ENCODE results near the gene S100A11.

S100A11 gene

GRCh38 chr1:152024223-152024622 is 12.6 kb downstream of the S100A11 start:
- H3K4me3 ChIP-seq (ENCODE audit: low read length), result no peak overlapping the region
- peaks cover 9% of the 10 kb centered on the region for H3K4me1 ChIP-seq (ENCODE audit: low read length)
- H2AFZ ChIP-seq (ENCODE audit: low read depth, low read length), result no peak overlapping the region
- TF ChIP-seq EZH2phosphoT487 (IDR thresholded peaks at IDR 0.05; ENCODE audit: low read depth), result no peak
- TF ChIP-seq, protein P1, sequence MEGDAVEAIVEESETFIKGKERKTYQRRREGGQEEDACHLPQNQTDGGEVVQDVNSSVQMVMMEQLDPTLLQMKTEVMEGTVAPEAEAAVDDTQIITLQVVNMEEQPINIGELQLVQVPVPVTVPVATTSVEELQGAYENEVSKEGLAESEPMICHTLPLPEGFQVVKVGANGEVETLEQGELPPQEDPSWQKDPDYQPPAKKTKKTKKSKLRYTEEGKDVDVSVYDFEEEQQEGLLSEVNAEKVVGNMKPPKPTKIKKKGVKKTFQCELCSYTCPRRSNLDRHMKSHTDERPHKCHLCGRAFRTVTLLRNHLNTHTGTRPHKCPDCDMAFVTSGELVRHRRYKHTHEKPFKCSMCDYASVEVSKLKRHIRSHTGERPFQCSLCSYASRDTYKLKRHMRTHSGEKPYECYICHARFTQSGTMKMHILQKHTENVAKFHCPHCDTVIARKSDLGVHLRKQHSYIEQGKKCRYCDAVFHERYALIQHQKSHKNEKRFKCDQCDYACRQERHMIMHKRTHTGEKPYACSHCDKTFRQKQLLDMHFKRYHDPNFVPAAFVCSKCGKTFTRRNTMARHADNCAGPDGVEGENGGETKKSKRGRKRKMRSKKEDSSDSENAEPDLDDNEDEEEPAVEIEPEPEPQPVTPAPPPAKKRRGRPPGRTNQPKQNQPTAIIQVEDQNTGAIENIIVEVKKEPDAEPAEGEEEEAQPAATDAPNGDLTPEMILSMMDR (IDR thresholded peaks at IDR 0.05; ENCODE audit: low read depth, low read length), result no peak
- H3K4me2 ChIP-seq (ENCODE audit: low read length), result no peak overlapping the region
- H3K9me3 ChIP-seq (ENCODE audit: insufficient read depth, low read length), result no peaks in the 10 kb centered on the region
- no peak overlapping the region for H3K27ac ChIP-seq (ENCODE audit: low read length)
- H3K9ac ChIP-seq (ENCODE audit: low read length), result no peak overlapping the region
- H4K20me1 ChIP-seq (ENCODE audit: insufficient read depth, low read length), result no peaks in the 10 kb centered on the region
- no peaks in the 10 kb centered on the region for H3K36me3 ChIP-seq (replicated peaks; ENCODE audit: low read depth, low read length)
- no peaks in the 10 kb centered on the region for H3K79me2 ChIP-seq (ENCODE audit: low read length)
- peaks cover 15% of the 10 kb centered on the region; the same call in 1 of the 2 replicates for H3K27me3 ChIP-seq (ENCODE audit: low read depth, low read length)

- Histone ChIP-seq H3K4me2 (ENCODE audit: low read length) (no peak overlapping the region), H3K79me2 (ENCODE audit: low read length) (no peaks in the 10 kb centered on the region), H3K27me3 (ENCODE audit: low read depth, low read length) (peaks cover 19% of the 10 kb centered on the region; the same call in 1 of the 2 replicates), H3K9ac (ENCODE audit: low read length) (no peak overlapping the region), H3K36me3 (replicated peaks; ENCODE audit: low read depth, low read length) (no peaks in the 10 kb centered on the region), H4K20me1 (ENCODE audit: insufficient read depth, low read length) (no peaks in the 10 kb centered on the region), H3K4me3 (ENCODE audit: low read length) (no peak overlapping the region), H3K4me1 (ENCODE audit: low read length) (peaks cover 9% of the 10 kb centered on the region), H3K27ac (ENCODE audit: low read length) (no peak overlapping the region), H3K9me3 (ENCODE audit: insufficient read depth, low read length) (no peaks in the 10 kb centered on the region), H2AFZ (ENCODE audit: low read depth, low read length) (no peak overlapping the region)
- no peak for TF ChIP-seq EZH2phosphoT487 (IDR thresholded peaks at IDR 0.05; ENCODE audit: low read depth)
- TF ChIP-seq, protein P1 (IDR thresholded peaks at IDR 0.05; ENCODE audit: low read depth, low read length), result no peak
These were observed 13.6 kb downstream of the S100A11 start for GRCh38 chr1:152023221-152023620.

DNA sequence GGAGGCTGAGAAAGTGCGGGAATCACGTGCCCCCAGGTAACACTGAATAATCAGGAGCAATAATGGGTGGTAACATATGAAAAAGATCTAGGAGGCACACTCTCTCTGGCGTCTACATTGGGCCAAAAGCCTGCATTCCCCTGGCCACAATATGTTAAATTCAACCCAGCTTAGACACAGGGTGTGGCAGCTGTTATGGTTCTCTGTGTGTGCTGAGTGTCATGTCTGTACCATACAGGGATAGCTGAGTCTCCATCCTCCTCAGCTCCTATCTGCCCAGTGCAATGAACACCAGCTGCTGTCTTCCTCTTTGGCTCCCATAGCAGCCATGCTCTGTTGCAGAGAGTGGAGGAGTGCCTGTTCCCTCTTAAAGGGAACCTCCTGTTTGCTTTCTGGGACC is 14.3 kb downstream of the S100A11 start:
- Histone ChIP-seq H3K27me3 (ENCODE audit: low read depth, low read length) (peaks cover 20% of the 10 kb centered on the region; the same call in 1 of the 2 replicates), H3K9ac (ENCODE audit: low read length) (no peak overlapping the region), H2AFZ (ENCODE audit: low read depth, low read length) (no peak overlapping the region), H3K9me3 (ENCODE audit: insufficient read depth, low read length) (no peaks in the 10 kb centered on the region), H4K20me1 (ENCODE audit: insufficient read depth, low read length) (no peaks in the 10 kb centered on the region), H3K36me3 (replicated peaks; ENCODE audit: low read depth, low read length) (no peaks in the 10 kb centered on the region), H3K4me2 (ENCODE audit: low read length) (no peak overlapping the region), H3K4me1 (ENCODE audit: low read length) (peaks cover 9% of the 10 kb centered on the region), H3K79me2 (ENCODE audit: low read length) (no peaks in the 10 kb centered on the region), H3K4me3 (ENCODE audit: low read length) (no peak overlapping the region), H3K27ac (ENCODE audit: low read length) (no peak overlapping the region)
- TF ChIP-seq EZH2phosphoT487 (IDR thresholded peaks at IDR 0.05; ENCODE audit: low read depth), result no peak
- TF ChIP-seq, protein P1 (IDR thresholded peaks at IDR 0.05; ENCODE audit: low read depth, low read length), result no peak

GRCh38 chr1:152021569-152021968 is 15.2 kb downstream of the S100A11 start:
- no peak overlapping the region for H3K27ac ChIP-seq (ENCODE audit: low read length)
- H3K4me3 ChIP-seq (ENCODE audit: low read length), result no peak overlapping the region
- H3K4me2 ChIP-seq (ENCODE audit: low read length), result no peak overlapping the region
- no peaks in the 10 kb centered on the region for H3K79me2 ChIP-seq (ENCODE audit: low read length)
- H3K4me1 ChIP-seq (ENCODE audit: low read length), result peaks cover 9% of the 10 kb centered on the region
- no peak overlapping the region for H3K9ac ChIP-seq (ENCODE audit: low read length)
- H3K27me3 ChIP-seq (ENCODE audit: low read depth, low read length), result peaks cover 26% of the 10 kb centered on the region
- H3K9me3 ChIP-seq (ENCODE audit: insufficient read depth, low read length), result no peaks in the 10 kb centered on the region
- no peaks in the 10 kb centered on the region for H3K36me3 ChIP-seq (replicated peaks; ENCODE audit: low read depth, low read length)
- no peaks in the 10 kb centered on the region for H4K20me1 ChIP-seq (ENCODE audit: insufficient read depth, low read length)
- no peak for TF ChIP-seq EZH2phosphoT487 (IDR thresholded peaks at IDR 0.05; ENCODE audit: low read depth)
- TF ChIP-seq, protein P1 (IDR thresholded peaks at IDR 0.05; ENCODE audit: low read depth, low read length), result no peak
- no peak overlapping the region for H2AFZ ChIP-seq (ENCODE audit: low read depth, low read length)

Data from OCI-LY3 (cell line).